HL-60/S4 treated with retinoic acid at 250 ng/mL for 4 days and 3 days (cell line): Measurements from ENCODE around the gene C3orf18.

Experiments
- in situ Hi-C: fragments of 300-500 bp; cut with MboI; formaldehyde crosslinking; loops from 2 replicates; pipeline ENCODE4 v1.7.0; 2022; ENCODE audit warnings: low sequenced_read_pairs

The C3orf18 gene

DNA sequence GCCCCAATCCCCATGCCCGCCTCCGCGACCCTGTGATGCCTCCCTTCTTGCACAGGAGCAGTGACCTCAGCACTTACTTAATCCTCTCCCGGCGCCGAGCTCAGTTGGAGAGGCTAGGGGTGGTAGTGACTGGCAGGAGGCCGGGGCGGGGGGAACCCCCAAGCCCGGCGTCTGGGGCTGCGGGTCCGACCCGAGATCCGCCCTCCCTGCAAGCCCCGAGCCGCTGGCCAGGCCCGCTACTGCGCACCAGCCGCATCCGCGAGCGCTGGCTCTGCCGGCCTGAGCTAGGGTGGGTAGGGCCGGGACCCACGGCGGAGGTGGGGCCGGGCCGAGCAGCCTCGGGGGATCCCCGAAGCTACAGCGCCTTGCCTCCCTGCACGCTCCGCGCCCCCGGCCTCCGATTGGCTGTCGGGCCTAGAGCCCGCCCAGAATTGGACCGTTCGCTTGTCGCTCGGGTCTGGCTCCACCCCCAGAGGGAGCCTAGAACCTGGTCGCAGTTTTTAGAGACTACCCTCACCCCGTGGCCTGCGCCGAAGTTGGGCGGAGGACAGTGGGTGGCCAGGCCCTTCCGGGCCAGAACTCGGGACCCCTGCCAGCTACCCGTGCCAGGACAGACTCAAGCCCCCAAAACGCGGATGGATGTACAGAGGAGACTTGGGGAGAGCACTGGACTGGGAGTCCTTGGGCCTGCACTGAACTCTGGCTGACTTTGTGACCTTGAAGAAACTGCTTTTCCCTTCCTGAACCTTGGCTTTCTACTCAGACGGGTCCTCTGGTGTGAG, at the start of gene C3orf18:
C3orf18 (minus strand) TSS at position 362 of the 782 bp plus-strand sequence. CDS start 2,048 bp downstream, outside the sequence.
- in situ Hi-C loops, result no loop called here

DNA sequence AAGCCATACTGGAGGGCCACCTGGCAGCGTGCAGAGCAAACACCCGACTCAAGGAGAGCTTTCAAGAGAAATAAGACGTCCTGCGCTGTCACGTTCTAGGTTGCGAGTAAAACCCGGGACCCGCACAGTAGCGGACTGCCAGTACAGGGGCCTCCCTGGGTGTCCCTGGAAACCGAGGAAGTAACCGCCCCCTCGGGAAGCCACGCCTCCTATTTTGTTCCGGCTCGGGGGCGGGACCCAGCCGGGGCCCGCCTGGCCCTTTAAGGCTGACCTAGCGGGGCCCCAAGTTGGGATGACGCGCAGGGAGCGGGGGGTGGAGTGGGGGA, 49.2 kb upstream of the C3orf18 start:
- in situ Hi-C loops, result loop anchor here (25.0 kb wide), 1 partner anchor 746 kb away; no protein-coding TSS in a partner anchor

DNA sequence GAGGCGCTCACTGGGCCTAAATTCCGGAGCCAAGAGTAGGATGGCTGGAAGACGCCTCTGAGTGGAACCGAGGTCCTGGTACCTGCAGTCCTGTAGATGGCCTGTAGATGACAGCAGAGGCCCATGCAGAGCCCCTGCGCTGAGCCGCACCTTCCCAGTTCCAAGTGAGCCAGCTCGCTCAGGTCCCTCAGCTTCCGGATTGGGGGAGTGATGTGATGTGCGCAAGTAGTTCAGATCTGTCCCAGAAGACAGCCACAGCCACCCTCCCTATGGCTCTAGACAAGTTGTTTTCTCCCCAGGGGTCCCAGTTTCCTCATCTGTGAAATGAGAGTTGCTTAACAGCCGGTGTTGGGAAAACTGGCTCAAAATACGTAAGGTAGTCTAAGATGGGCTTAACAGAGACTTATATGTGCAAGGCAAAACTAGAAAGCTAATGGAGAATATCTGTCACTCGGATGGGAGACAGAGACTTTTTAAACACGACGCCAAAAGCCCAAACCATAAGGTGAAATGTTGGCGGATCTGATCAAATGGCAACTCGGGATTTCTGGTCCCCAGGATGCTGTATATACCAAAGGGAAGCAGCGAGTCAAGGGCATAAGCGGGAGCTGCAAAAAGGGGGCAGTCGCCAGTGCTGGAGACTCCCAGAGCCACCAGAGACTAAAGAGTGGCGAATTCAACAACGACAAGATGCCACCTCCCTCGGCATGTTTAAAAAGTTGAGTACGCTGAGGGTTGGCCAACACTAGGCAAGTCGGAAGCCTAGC, 48.6 kb upstream of the C3orf18 start:
- in situ Hi-C loops, result loop anchor here (25.0 kb wide), 1 partner anchor 746 kb away; no protein-coding TSS in a partner anchor

DNA sequence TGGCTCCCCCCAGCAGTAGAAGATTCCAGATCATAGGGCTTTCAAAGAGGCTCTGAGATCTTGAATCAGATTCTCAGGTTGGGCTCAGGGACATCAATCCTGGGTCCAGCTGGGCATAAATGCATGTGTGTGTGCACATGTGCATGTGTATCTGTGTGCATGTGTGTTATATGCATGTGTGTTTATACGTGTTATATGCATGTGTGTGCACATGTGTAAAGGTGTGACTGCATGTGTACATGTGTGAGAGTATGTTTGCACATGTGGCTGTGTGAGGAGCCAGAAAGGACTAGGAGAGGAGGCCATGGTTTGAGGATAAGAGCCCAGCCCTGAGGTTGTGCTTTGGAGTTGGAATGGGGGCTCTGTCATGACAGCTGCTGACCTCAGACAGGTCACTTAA, 47.6 kb upstream of the C3orf18 start:
- in situ Hi-C loops, result loop anchor here (25.0 kb wide), 1 partner anchor 747 kb away; no protein-coding TSS in a partner anchor

DNA sequence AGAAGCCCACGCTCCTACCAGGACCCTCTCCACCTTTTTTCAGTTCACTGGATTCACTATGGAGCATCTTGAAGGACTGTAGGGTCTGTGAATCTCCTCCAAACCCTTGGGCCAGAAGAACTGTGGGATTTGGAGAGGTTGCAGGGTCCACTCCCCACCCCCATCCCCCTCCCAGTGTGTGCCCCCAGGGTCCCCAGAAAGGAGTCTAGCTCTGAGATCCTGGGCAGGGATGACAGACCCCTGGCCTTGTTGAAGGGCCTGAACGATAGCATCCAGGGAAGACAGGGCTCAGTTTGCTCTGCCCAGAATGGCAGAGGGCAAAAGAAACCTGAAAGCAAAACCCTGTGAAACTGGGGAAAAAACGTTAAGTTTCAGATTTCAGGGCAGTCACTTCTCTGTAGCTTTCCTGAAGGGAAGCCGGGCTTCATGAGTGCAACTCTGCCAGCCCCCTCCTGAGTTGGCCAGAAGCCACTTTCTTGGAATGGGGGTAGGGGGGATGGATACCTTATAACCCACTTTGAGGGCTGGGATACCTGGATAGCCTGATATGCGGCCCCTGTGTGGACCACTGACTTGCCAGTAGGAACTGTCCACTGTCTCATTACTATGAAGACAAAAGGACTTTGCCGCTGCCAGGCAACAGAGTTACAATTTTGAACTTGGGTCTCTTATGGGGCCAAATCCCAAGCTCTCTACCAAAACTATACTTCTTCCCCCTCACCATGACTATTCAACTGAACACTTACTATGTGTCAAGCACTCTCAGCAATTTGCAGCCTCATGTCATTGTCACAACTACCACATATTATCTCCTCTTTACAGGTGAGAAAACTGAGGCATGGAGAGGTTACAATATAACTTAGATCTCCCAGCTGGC, 45.7 kb upstream of the C3orf18 start:
- in situ Hi-C loops, result loop anchor here (25.0 kb wide), 1 partner anchor 749 kb away; no protein-coding TSS in a partner anchor

DNA sequence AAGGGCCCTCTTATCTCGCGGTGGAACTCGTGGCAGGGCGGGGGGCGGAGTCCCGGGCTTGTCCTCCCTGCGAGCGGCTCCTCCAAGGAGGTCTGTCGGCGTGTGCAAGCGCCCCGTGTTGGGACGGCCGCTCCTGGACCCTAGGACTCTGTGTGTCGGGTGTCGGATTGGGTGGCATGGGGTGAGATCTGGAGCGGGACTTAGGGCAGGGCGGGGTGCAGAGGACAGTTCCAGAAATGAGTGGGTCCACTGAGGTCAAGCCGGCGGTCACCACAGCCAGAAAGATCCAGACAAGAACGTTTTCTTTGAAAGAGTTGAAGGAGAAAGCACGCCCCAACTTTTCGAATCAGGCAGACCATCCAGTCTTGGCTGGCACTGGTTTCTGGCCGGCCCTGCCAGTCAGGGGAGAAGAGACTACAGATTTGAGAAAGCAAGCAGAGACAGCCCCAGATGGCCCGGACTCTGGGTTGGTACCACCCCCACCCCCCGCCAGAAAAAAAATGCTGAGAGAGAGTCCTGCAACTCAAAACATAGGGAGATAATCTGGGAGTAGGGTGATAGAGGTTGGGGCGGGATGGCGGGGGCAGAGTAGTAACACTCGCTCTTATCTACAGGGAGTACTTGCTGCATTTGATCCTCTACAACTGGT, 44.8 kb upstream of the C3orf18 start:
- in situ Hi-C loops, result loop anchor here (25.0 kb wide), 1 partner anchor 750 kb away; no protein-coding TSS in a partner anchor

DNA sequence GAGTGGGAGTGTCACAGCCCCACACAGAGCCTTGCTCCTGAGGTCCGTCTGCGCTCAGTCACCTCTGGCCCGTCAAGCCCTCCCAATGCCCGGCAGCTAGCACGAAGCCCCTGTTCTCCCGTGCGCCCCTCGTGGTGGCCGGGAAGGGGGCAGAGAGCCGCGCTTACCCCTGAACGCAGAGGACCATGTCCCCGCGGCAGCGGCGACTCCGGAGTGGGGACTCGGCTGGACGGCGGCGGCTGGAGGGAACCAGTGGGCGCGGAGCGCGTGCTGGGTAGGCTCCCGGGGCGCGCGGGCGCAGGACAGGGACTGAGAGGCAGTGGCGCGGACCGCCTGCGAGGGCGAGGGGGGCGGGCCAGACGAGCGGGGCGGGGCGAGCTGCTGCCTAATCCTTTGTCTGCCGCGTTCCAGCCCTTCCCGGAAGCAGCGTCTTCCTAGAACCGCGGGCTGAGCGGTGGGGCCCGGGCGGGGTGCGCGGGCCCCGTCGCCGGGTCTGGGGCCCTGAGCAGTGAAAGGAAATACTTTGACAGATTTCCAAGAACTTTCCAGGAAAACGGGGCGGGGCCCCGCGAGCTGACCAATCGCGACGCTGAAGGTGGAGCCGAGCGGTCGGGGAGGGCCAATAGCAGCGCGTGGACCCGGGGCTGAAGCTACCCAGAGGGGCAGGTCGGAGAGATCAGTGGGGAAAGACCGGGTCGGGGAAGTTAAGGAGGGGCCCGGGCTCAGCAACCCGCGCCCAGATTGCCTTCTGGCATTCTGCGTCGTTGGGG, 44.1 kb upstream of the C3orf18 start, which contains the start of gene CISH:
CISH (minus strand) TSS at position 311 of the 770 bp plus-strand sequence; CDS start at position 187, 124 bp downstream.
- in situ Hi-C loops, result loop anchor here (25.0 kb wide), 1 partner anchor 751 kb away; no protein-coding TSS in a partner anchor

DNA sequence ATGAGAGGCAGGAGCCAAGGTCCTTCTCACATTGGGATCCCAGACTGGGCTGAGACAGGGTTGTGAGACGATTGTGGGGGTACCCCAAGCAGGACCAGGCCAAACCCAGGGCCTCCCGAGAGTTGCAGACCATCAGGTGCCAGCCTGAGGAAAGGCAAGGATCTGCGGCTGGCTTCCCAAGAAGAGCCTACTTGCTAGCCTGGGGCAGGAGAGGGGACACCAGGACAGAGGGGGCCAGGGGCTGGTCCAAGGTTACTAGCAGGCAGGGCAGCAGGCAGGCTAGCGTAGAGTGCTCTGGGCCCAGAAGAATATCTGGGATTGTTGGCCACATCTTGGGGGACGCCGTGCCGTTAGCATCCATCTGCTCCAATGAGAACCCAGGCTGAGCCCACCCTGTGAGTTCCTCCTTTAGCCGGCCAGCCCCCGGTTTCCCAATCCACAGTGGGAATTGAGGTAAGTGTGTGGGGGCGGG, 43.5 kb upstream of the C3orf18 start:
- in situ Hi-C loops, result loop anchor here (25.0 kb wide), 1 partner anchor 751 kb away; no protein-coding TSS in a partner anchor

DNA sequence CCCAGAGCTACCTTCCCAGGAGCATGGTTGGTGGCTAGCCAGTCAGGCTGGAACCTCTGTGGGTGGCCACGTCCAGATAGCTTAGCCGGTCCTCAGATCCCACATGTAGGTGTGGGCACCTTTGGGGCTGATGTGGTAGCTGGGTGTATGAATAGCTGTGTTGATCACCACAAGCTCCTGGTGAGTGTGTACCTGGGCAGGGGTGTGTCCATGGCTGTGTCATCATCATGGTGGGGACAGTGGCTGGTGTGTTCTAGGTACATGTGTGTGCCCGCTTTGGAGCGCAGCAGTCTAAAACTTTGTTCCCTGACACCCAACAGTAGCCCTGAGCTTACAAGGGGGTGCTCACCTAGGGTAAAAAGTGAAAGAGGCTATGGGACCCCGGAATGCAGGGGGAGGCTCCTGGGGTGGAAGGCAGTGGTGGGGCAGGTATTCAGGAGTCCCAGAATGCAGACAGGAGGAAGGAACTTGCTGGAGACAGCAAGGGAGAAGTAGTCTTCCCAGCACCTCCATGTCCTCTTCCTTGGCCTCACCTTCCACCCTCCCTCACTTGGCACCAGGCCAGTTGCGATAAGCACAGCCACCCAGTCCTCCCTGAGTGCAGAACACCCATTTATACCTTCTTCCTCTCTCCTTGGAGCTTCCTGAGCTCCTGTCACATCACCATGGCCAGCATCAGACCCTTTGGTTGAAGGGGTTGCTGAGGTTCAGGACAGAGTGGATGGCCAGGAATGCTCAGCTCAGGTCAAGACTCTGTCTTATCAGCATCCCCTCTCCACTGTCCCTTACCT, 42.8 kb upstream of the C3orf18 start:
- in situ Hi-C loops, result loop anchor here (25.0 kb wide), 1 partner anchor 752 kb away; no protein-coding TSS in a partner anchor

DNA sequence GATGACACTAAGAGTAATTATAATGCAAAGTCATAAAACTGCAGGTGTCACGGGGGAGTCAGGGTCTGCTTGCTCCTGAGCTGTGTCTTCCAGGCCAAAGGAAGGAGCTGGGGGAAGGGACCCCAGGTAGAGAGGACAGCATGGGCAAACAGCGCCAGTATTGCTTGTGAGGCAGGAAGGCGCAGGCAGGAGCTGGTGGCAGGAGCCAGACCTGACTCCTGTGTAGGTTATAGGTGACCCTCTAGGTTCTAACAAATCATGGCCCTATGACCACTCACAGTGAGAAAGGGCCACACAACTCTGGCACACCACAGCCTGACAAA, 42.2 kb upstream of the C3orf18 start:
- in situ Hi-C loops, result loop anchor here (25.0 kb wide), 1 partner anchor 753 kb away; no protein-coding TSS in a partner anchor

DNA sequence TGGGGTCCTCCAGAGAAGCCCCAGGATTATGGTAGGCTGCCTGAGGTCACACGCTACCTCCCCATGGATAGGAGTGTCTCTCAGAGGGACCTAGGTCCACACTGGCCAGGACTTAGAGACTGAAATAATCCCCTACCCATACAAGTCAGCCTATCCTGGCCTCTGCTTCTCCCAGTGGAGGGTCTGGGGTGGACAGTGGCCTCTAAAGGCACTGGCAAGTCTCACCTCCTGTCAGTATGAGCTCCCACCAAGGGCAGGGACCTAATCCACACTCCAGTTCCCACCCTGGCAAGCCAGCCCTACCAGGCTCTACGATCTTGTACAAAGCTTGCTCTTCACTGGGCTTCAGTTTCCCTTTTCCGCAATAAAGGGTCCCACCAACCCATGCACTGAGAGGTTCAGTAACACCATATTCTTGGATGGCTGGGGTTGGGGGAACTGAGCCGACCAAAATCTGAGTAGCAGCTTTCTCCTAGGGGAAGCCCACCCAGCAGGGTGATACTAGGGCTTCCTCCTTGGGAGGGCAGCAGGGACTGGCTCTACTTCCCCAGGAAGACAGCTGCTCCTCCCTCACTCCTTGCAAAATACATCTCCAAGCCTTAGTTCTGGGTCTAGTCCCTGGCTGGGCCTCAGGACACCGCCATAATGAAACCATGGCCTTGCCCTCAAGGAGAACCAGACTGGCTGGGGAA, 41.7 kb upstream of the C3orf18 start:
- in situ Hi-C loops, result loop anchor here (25.0 kb wide), 1 partner anchor 753 kb away; no protein-coding TSS in a partner anchor

DNA sequence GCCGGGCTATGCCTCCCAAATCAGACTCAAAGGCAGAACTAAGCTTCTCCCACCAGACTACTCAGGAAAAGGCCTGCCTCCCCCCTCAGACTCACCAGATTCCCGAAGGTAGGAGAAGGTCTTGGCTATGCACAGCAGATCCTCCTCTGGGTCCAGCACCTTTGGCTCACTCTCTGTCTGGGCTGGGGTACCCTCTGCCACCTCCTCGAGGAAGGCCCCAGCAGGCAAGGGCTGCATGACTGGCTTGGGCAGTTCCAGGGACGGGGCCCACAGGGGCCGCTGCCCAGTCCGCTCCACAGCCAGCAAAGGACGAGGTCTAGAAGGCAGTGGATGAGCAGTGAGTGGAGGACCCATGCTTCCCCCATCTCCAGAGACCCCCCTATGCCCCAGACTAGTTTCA, 40.7 kb upstream of the C3orf18 start:
- in situ Hi-C loops, result loop anchor here (25.0 kb wide), 1 partner anchor 754 kb away; no protein-coding TSS in a partner anchor

DNA sequence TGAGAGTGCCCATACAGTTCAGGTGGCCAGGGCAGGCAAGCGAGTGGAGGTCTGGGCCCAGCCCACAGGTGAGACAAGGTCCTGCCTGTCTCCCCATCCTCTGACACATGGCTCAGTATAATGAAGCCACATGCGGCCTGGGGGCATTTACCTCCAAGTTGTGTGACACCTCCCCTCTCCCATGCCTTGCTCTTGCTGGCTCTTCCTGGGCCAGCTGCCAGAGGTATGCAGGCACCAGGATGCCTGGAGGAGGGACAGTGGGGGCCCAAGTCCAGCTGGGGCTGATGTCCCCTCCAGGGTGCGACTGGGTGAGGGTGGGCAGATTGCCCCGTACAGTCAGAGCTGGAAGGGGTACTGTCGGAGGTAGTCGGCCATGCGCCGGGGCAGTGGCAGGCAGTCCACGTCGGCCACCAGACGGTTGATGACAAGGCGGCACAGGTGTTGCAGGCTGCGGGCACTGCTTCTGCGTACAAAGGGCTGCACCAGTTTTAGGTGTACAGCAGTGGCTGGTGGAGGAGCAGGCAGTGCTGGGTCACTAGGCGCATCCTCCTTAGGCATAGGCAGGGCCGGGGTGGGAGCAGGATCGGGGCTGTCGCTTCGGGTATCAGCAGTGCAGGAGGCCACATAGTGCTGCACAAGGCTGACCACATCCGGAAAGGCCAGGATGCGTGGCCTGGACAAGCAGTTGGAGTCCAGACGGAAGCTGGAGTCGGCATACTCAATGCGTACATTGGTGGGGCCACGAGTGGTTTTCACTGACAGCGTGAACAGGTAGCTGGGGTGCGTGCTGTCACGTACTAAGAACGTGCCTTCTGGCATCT, 39.9 kb upstream of the C3orf18 start:
- in situ Hi-C loops, result loop anchor here (25.0 kb wide), 1 partner anchor 755 kb away; no protein-coding TSS in a partner anchor

DNA sequence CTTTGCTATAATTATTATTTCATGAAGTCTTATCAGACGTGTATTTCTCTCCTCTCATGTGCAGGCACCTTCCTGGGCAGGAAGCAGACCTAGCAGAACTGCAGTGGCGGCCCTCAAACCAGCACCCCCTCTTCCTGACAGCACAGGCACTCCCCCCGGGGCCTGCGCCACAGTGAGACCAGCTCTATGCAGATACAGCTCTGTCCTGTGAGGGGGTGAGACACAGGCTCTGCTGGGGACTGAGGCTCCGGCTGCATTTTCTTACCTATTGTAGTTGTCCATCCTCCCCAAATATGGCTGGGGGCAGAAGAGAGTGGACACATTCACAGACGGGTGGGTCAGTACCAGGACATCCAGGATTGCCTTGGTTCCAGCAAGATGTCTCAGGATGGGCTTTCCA, 39.0 kb upstream of the C3orf18 start:
- in situ Hi-C loops, result loop anchor here (25.0 kb wide), 1 partner anchor 756 kb away; no protein-coding TSS in a partner anchor

DNA sequence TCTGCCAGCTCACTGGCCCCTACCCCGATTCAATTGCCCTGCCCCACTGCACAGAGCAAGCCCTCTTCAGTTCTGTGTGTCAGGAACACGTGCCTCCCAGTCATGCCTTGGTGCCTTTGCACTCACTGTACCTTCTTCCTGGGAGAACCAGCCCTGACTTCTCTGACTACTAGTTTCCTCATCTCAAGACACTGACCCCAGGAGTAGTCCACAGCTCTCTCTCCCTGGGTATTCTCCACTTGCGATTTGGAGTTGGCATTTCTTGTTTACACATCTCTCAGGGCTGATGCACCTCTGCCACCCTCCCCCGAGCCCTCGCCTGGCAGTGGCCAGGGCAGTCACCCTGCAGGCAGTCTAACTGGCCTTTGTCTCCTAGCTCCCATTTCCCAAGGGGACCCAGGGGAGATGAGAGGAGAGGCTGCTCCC, 38.4 kb upstream of the C3orf18 start:
- in situ Hi-C loops, result loop anchor here (25.0 kb wide), 1 partner anchor 756 kb away; no protein-coding TSS in a partner anchor
